Activated CD8-positive, alpha-beta memory T cell treated with anti-CD3 and anti-CD28 coated beads, Interleukin-2, amount 10 ng/mL, durations not matched to agents 7 days and 5 days (primary cell): ENCODE measurements around the gene EPM2A. TPM values are rescaled to one million over a fixed set of nuclear protein-coding genes. Genes with fewer than 3 reads are reported as not detected.
"Not testable (repeated sequence)": the region's sequence is repeated elsewhere in the genome, so short reads cannot be mapped to it uniquely, and the experiment has no call there.

Experiments used
- ATAC-seq: fragments of 150-1000 bp; cut with Tn5 transposase; one replicate; pipeline ENCODE4 v1.10.0; 2021; ENCODE audit warnings: moderate library complexity
- CTCF ChIA-PET: fragments of 350-600 bp; sonication (Branson Sonifier 250); formaldehyde crosslinking; loops from one replicate; lab custom pipeline; 2021; ENCODE audit warnings: antibody characterized with exemption; lab: Charles Lee
- DNase-seq: peaks from one replicate; pipeline ENCODE4 v3.0.0-alpha.2; 2020
- H3K27ac Mint-ChIP-seq: one replicate; pipeline ENCODE4 v1.8.0; 2021; ENCODE audit warnings: mild to moderate bottlenecking, mixed read lengths
- H3K27me3 Mint-ChIP-seq: one replicate; pipeline ENCODE4 v1.8.0; 2021; ENCODE audit warnings: mixed read lengths
- H3K36me3 Mint-ChIP-seq: one replicate; pipeline ENCODE4 v1.8.0; 2021; ENCODE audit warnings: mild to moderate bottlenecking, mixed read lengths
- H3K4me1 Mint-ChIP-seq: one replicate; pipeline ENCODE4 v1.8.0; 2021; ENCODE audit warnings: mixed read lengths
- H3K4me3 Mint-ChIP-seq: one replicate; pipeline ENCODE4 v1.8.0; 2021; ENCODE audit warnings: mild to moderate bottlenecking, moderate library complexity, mixed read lengths
- H3K9me3 Mint-ChIP-seq: one replicate; pipeline ENCODE4 v1.8.0; 2022; ENCODE audit warnings: low read depth, mixed read lengths
- total RNA-seq, 2 experiments: library from RNA; stranded (reverse); gene quantifications; one replicate each; pipeline ENCODE4 v1.2.3, GENCODE V29; 2021

Gene EPM2A
- total RNA-seq, 2 experiments from 2014 or later, result 7.0 TPM

GRCh38 chr6:145723646-145724045, 11.7 kb downstream of the EPM2A start:
- DNase-seq, result no peak
- Mint-ChIP-seq H3K36me3 (peaks cover 18% of the 10 kb centered on the region), H3K27ac (no peak overlapping the region), H3K4me1 (peaks cover 2% of the 10 kb centered on the region), H3K4me3 (no peak overlapping the region), H3K9me3 (peaks cover 8% of the 10 kb centered on the region), H3K27me3 (no peaks in the 10 kb centered on the region)
- CTCF ChIA-PET, result no interaction called here
- no peak for ATAC-seq

GRCh38 chr6:145722190-145722589, 13.1 kb downstream of the EPM2A start:
- CTCF ChIA-PET, result no interaction called here
- DNase-seq, result no peak
- H3K27ac Mint-ChIP-seq, result no peak overlapping the region
- H3K27me3 Mint-ChIP-seq, result no peaks in the 10 kb centered on the region
- H3K9me3 Mint-ChIP-seq, result peaks cover 6% of the 10 kb centered on the region
- no peak for ATAC-seq
- no peak overlapping the region for H3K4me3 Mint-ChIP-seq
- no peaks in the 10 kb centered on the region for H3K4me1 Mint-ChIP-seq
- peaks cover 10% of the 10 kb centered on the region for H3K36me3 Mint-ChIP-seq

GRCh38 chr6:145721144-145721543, 14.2 kb downstream of the EPM2A start:
- Mint-ChIP-seq H3K36me3 (peaks cover 10% of the 10 kb centered on the region), H3K4me1 (no peaks in the 10 kb centered on the region), H3K27ac (no peak overlapping the region), H3K27me3 (no peaks in the 10 kb centered on the region), H3K4me3 (no peak overlapping the region), H3K9me3 (peaks cover 9% of the 10 kb centered on the region)
- DNase-seq, result no peak
- CTCF ChIA-PET, result interaction anchor here (0.8 to 0.9 kb wide), 2 partner anchors 12 to 23 kb away, joined by 3 read pairs; no protein-coding TSS in a partner anchor
- ATAC-seq, result no peak

- no peaks in the 10 kb centered on the region for H3K4me1 Mint-ChIP-seq
- no peak for ATAC-seq
- no peak overlapping the region for H3K4me3 Mint-ChIP-seq
- H3K9me3 Mint-ChIP-seq, result peaks cover 7% of the 10 kb centered on the region
- peaks cover 18% of the 10 kb centered on the region for H3K36me3 Mint-ChIP-seq
- no peaks in the 10 kb centered on the region for H3K27me3 Mint-ChIP-seq
- no peak for DNase-seq
- CTCF ChIA-PET, result no interaction called here
- no peak overlapping the region for H3K27ac Mint-ChIP-seq
These were observed 19.9 kb downstream of the EPM2A start for GRCh38 chr6:145715426-145715825.

- CTCF ChIA-PET, result no interaction called here
- no peaks in the 10 kb centered on the region for H3K4me1 Mint-ChIP-seq
- DNase-seq, result no peak
- ATAC-seq, result no peak
- no peak overlapping the region for H3K4me3 Mint-ChIP-seq
- H3K9me3 Mint-ChIP-seq, result peaks cover 7% of the 10 kb centered on the region
- H3K27ac Mint-ChIP-seq, result no peak overlapping the region
- H3K27me3 Mint-ChIP-seq, result no peaks in the 10 kb centered on the region
- H3K36me3 Mint-ChIP-seq, result peaks cover 18% of the 10 kb centered on the region
These were observed 20.6 kb downstream of the EPM2A start for GRCh38 chr6:145714731-145715130.

- no peak overlapping the region for H3K27ac Mint-ChIP-seq
- CTCF ChIA-PET, result no interaction called here
- H3K36me3 Mint-ChIP-seq, result peaks cover 18% of the 10 kb centered on the region
These were observed 21.5 kb downstream of the EPM2A start for GRCh38 chr6:145713773-145714172.

GRCh38 chr6:145711372-145711771, 23.9 kb downstream of the EPM2A start:
- Mint-ChIP-seq H3K9me3 (peaks cover 4% of the 10 kb centered on the region), H3K4me3 (no peak overlapping the region), H3K4me1 (no peaks in the 10 kb centered on the region), H3K27me3 (no peaks in the 10 kb centered on the region), H3K36me3 (peaks cover 24% of the 10 kb centered on the region), H3K27ac (no peak overlapping the region)
- DNase-seq (no peak), ATAC-seq (no peak)
- CTCF ChIA-PET, result no interaction called here

More at GRCh38 chr6:145713773-145714172, 21.5 kb downstream of the EPM2A start:
- Mint-ChIP-seq H3K4me3 (no peak overlapping the region), H3K9me3 (peaks cover 7% of the 10 kb centered on the region), H3K4me1 (no peaks in the 10 kb centered on the region), H3K27me3 (no peaks in the 10 kb centered on the region)
- ATAC-seq, result no peak
- no peak for DNase-seq

GRCh38 chr6:145707397-145707796, 27.9 kb downstream of the EPM2A start:
- peaks cover 7% of the 10 kb centered on the region for H3K36me3 Mint-ChIP-seq
- H3K9me3 Mint-ChIP-seq, result no peaks in the 10 kb centered on the region
- H3K27ac Mint-ChIP-seq, result no peak overlapping the region
- no peak overlapping the region for H3K4me3 Mint-ChIP-seq
- CTCF ChIA-PET, result no interaction called here
- peaks cover 12% of the 10 kb centered on the region for H3K4me1 Mint-ChIP-seq
- no peak for DNase-seq
- ATAC-seq, result no peak
- no peaks in the 10 kb centered on the region for H3K27me3 Mint-ChIP-seq

GRCh38 chr6:145705561-145705960, 29.8 kb downstream of the EPM2A start:
- Mint-ChIP-seq H3K36me3 (peaks cover 7% of the 10 kb centered on the region), H3K4me1 (peaks cover 12% of the 10 kb centered on the region), H3K27me3 (no peaks in the 10 kb centered on the region), H3K27ac (no peak overlapping the region), H3K4me3 (no peak overlapping the region), H3K9me3 (no peaks in the 10 kb centered on the region)
- ATAC-seq, result no peak
- DNase-seq, result no peak
- CTCF ChIA-PET, result no interaction called here

GRCh38 chr6:145704143-145704781, 31.1 kb downstream of the EPM2A start:
- Mint-ChIP-seq H3K27ac (no peak overlapping the region), H3K27me3 (no peaks in the 10 kb centered on the region), H3K36me3 (peaks cover 7% of the 10 kb centered on the region), H3K4me3 (no peak overlapping the region), H3K4me1 (peaks cover 12% of the 10 kb centered on the region), H3K9me3 (no peaks in the 10 kb centered on the region)
- no peak for DNase-seq
- CTCF ChIA-PET, result interaction anchor here (0.6 to 1.0 kb wide), 2 partner anchors 48 to 111 kb away, joined by 3 read pairs; no protein-coding TSS in a partner anchor
- ATAC-seq, result no peak

GRCh38 chr6:145699462-145699861, 35.9 kb downstream of the EPM2A start:
- CTCF ChIA-PET, result no interaction called here
- H3K36me3 Mint-ChIP-seq, result peaks cover 2% of the 10 kb centered on the region
- no peak overlapping the region for H3K4me3 Mint-ChIP-seq
- no peaks in the 10 kb centered on the region for H3K9me3 Mint-ChIP-seq
- DNase-seq (no peak), ATAC-seq (no peak)
- H3K27ac Mint-ChIP-seq, result no peak overlapping the region
- H3K4me1 Mint-ChIP-seq, result peaks cover 5% of the 10 kb centered on the region
- H3K27me3 Mint-ChIP-seq, result no peaks in the 10 kb centered on the region

GRCh38 chr6:145697401-145697800, 37.9 kb downstream of the EPM2A start:
- H3K36me3 Mint-ChIP-seq, H3K4me3 Mint-ChIP-seq, H3K27me3 Mint-ChIP-seq, H3K4me1 Mint-ChIP-seq, DNase-seq, ATAC-seq, H3K9me3 Mint-ChIP-seq, CTCF ChIA-PET, H3K27ac Mint-ChIP-seq: not testable (repeated sequence)

- ATAC-seq, result no peak
- peaks cover 2% of the 10 kb centered on the region for H3K36me3 Mint-ChIP-seq
- no peaks in the 10 kb centered on the region for H3K27me3 Mint-ChIP-seq
- no peaks in the 10 kb centered on the region for H3K4me1 Mint-ChIP-seq
- CTCF ChIA-PET, result interaction anchor here (0.6 kb wide), 1 partner anchor 57 kb away, joined by 3 read pairs; no protein-coding TSS in a partner anchor
- H3K9me3 Mint-ChIP-seq, result no peaks in the 10 kb centered on the region
- no peak for DNase-seq
- H3K4me3 Mint-ChIP-seq, result no peak overlapping the region
- no peak overlapping the region for H3K27ac Mint-ChIP-seq
These were observed 41.1 kb downstream of the EPM2A start for GRCh38 chr6:145694083-145694737.

GRCh38 chr6:145690969-145691368, 44.4 kb downstream of the EPM2A start:
- H3K9me3 Mint-ChIP-seq, result no peaks in the 10 kb centered on the region
- no peak overlapping the region for H3K4me3 Mint-ChIP-seq
- H3K27ac Mint-ChIP-seq, result no peak overlapping the region
- no peak for ATAC-seq
- H3K4me1 Mint-ChIP-seq, result no peaks in the 10 kb centered on the region
- no peaks in the 10 kb centered on the region for H3K27me3 Mint-ChIP-seq
- CTCF ChIA-PET, result no interaction called here
- no peak for DNase-seq
- H3K36me3 Mint-ChIP-seq, result peaks cover 2% of the 10 kb centered on the region
